Medulla oblongata (tissue), 1 donor: Measurements from ENCODE around the gene DOCK1.
"Not testable (repeated sequence)": the region's sequence is repeated elsewhere in the genome, so short reads cannot be mapped to it uniquely, and the experiment has no call there.

Source experiments
- DNase-seq: peaks from one replicate; pipeline ENCODE4 v3.0.0-alpha.2; 2015; ENCODE audit errors: extremely low spot score

Gene DOCK1

GRCh38 chr10:126924915-126925300 is 19.7 kb downstream of the DOCK1 start:
- DNase-seq, result no peak

GRCh38 chr10:126926568-126926967 is 21.3 kb downstream of the DOCK1 start:
- DNase-seq, result no peak

- DNase-seq, result no peak
Measured at GRCh38 chr10:126927799-126928198, 22.6 kb downstream of the DOCK1 start.

- no peak for DNase-seq
Measured at GRCh38 chr10:126928274-126928673, 23.0 kb downstream of the DOCK1 start.

- DNase-seq, result no peak
Measured at GRCh38 chr10:126929391-126929790, 24.2 kb downstream of the DOCK1 start.

GRCh38 chr10:126930131-126930882 is 25.1 kb downstream of the DOCK1 start:
- no peak for DNase-seq

- no peak for DNase-seq
Measured at GRCh38 chr10:126930883-126931503, 25.8 kb downstream of the DOCK1 start.

GRCh38 chr10:126931544-126931943 is 26.3 kb downstream of the DOCK1 start:
- DNase-seq, result no peak

- DNase-seq, result no peak
Measured at GRCh38 chr10:126932516-126932915, 27.3 kb downstream of the DOCK1 start.

GRCh38 chr10:126933116-126933515 is 27.9 kb downstream of the DOCK1 start:
- no peak for DNase-seq

GRCh38 chr10:126935263-126935946 is 30.2 kb downstream of the DOCK1 start:
- no peak for DNase-seq

GRCh38 chr10:126937026-126937425 is 31.8 kb downstream of the DOCK1 start:
- no peak for DNase-seq

- DNase-seq, result not testable (repeated sequence)
Measured at GRCh38 chr10:126938121-126938520, 32.9 kb downstream of the DOCK1 start.

GRCh38 chr10:126939706-126940105 is 34.5 kb downstream of the DOCK1 start:
- DNase-seq, result peak; percentile 91

- DNase-seq, result no peak
Measured at GRCh38 chr10:126940670-126941310, 35.6 kb downstream of the DOCK1 start.

GRCh38 chr10:126944191-126944590 is 39.0 kb downstream of the DOCK1 start:
- no peak for DNase-seq

GRCh38 chr10:126945351-126946030 is 40.3 kb downstream of the DOCK1 start:
- DNase-seq, result no peak

- no peak for DNase-seq
Measured at GRCh38 chr10:126946746-126947145, 41.5 kb downstream of the DOCK1 start.

GRCh38 chr10:126948355-126949160 is 43.3 kb downstream of the DOCK1 start:
- no peak for DNase-seq

GRCh38 chr10:126949161-126949503 is 43.9 kb downstream of the DOCK1 start:
- no peak for DNase-seq
